NCI-H2171 treated with DMSO at 0.1 percent for 48 hours (cell line): Measurements from ENCODE around the gene TEDC1.

Experiments
- DNase-seq: peaks from one replicate; lab custom pipeline; 2025; lab: John Stamatoyannopoulos, UW

The TEDC1 gene

GRCh38 chr14:105458571-105458970 lies 32.5 kb upstream of the TEDC1 start:
- DNase-seq, result no peak

GRCh38 chr14:105460116-105460515 lies 30.9 kb upstream of the TEDC1 start:
- DNase-seq, result no peak

GRCh38 chr14:105460616-105461015 lies 30.4 kb upstream of the TEDC1 start:
- DNase-seq, result no peak

GRCh38 chr14:105461903-105462302 lies 29.1 kb upstream of the TEDC1 start:
- DNase-seq, result no peak

GRCh38 chr14:105464501-105464900 lies 26.5 kb upstream of the TEDC1 start:
- DNase-seq, result no peak

- DNase-seq, result peak; percentile 40
Observed at GRCh38 chr14:105465209-105466031, 25.6 kb upstream of the TEDC1 start.

- no peak for DNase-seq
Observed at GRCh38 chr14:105466531-105467248, 24.4 kb upstream of the TEDC1 start.

GRCh38 chr14:105467249-105467941 lies 23.7 kb upstream of the TEDC1 start:
- no peak for DNase-seq

GRCh38 chr14:105467942-105468471 lies 23.0 kb upstream of the TEDC1 start:
- no peak for DNase-seq

GRCh38 chr14:105468621-105469241 lies 22.3 kb upstream of the TEDC1 start:
- no peak for DNase-seq

- DNase-seq, result no peak
Observed at GRCh38 chr14:105469456-105470349, 21.3 kb upstream of the TEDC1 start.

- peak; percentile 86 for DNase-seq
Observed at GRCh38 chr14:105470350-105471296, 20.4 kb upstream of the TEDC1 start.

GRCh38 chr14:105471297-105471821 lies 19.7 kb upstream of the TEDC1 start:
- DNase-seq, result no peak

GRCh38 chr14:105471823-105472485 lies 19.1 kb upstream of the TEDC1 start:
- no peak for DNase-seq

GRCh38 chr14:105472486-105472991 lies 18.5 kb upstream of the TEDC1 start:
- DNase-seq, result no peak

- peak; percentile 60 for DNase-seq
Observed at GRCh38 chr14:105473033-105473676, 17.9 kb upstream of the TEDC1 start.

- DNase-seq, result peak; percentile 82
Observed at GRCh38 chr14:105473677-105474482, 17.2 kb upstream of the TEDC1 start.
